ENCODE results near the gene STARD5. TPM values are rescaled to one million over a fixed set of nuclear protein-coding genes. Genes with fewer than 3 reads are reported as not detected.
"Not testable (repeated sequence)": the region's sequence is repeated elsewhere in the genome, so short reads cannot be mapped to it uniquely, and the experiment has no call there.

STARD5 gene
- total and polyA plus RNA-seq, 10 donors = 6.4 to 18.9 (median 10.9) TPM

- TF ChIP-seq POLR2A (IDR thresholded peaks at IDR 0.05) = no peak
- TF ChIP-seq CTCF (IDR thresholded peaks at IDR 0.05 in 8 of 11, conservative IDR thresholded peaks at IDR 0.05 in 3 of 11) = no peak
- TF ChIP-seq POLR2AphosphoS5 (IDR thresholded peaks at IDR 0.05) = no peak
- WGBS, 5 donors = 82 to 88% (median 85%) methylated on average over 5 of the region's 5 CpGs
- DNase-seq = no peak
- H3K27me3 ChIP-seq (replicated peaks in 1 of 7) = no peaks in the 10 kb centered on the region
- no peaks in the 10 kb centered on the region for H3K4me1 ChIP-seq
- H3K9me3 ChIP-seq = no peaks in the 10 kb centered on the region
- H3K36me3 ChIP-seq = no peaks in the 10 kb centered on the region
- intact Hi-C loops (cut with DNase I; ENCODE audit: low total_unique reads) = no loop called here
- H3K27ac ChIP-seq = no peak overlapping the region
- H3K4me3 ChIP-seq = no peak overlapping the region
These were observed 27.7 kb upstream of the STARD5 start for GRCh38 chr15:81351651-81352050.

DNA sequence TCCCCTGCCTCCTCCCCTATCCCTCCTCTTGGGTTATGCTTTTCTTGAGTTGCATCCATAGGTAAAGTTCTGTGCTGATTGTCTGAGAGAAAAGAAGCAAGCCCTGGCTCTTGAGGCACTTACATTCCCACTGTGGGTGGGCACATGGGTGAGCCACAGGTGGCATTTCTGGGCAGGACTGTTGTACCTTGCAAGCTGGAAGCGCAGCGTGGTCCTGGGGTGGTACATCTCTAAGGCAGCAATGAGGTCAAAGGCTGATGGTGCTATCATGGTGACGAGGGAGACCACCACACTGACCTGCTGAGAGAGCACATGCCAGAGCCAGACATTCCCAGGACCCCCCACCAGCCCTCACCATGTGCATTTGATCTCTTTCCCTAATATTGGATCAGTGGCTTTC is 25.3 kb upstream of the STARD5 start:
- no peaks in the 10 kb centered on the region for H3K27me3 ChIP-seq (replicated peaks in 1 of 7)
- DNase-seq = no peak
- H3K4me3 ChIP-seq = no peak overlapping the region
- H3K36me3 ChIP-seq = no peaks in the 10 kb centered on the region
- H3K27ac ChIP-seq = no peak overlapping the region
- no peaks in the 10 kb centered on the region for H3K4me1 ChIP-seq
- TF ChIP-seq POLR2A (IDR thresholded peaks at IDR 0.05) (no peak), POLR2AphosphoS5 (IDR thresholded peaks at IDR 0.05) (no peak), CTCF (IDR thresholded peaks at IDR 0.05 in 8 of 11, conservative IDR thresholded peaks at IDR 0.05 in 3 of 11) (no peak)
- H3K9me3 ChIP-seq = no peaks in the 10 kb centered on the region
- WGBS, 5 donors = 94 to 97% (median 96%) methylated on average over 3 of the region's 3 CpGs
- intact Hi-C loops (cut with DNase I; ENCODE audit: low total_unique reads) = no loop called here

GRCh38 chr15:81348691-81349090 is 24.8 kb upstream of the STARD5 start:
- H3K36me3 ChIP-seq; H3K4me1 ChIP-seq; intact Hi-C loops (cut with DNase I; ENCODE audit: low total_unique reads); H3K27ac ChIP-seq; H3K27me3 ChIP-seq (replicated peaks in 1 of 7); DNase-seq; H3K9me3 ChIP-seq; H3K4me3 ChIP-seq: not testable (repeated sequence)
- 88 to 93% (median 90%) methylated on average over 11 of the region's 11 CpGs for WGBS, 5 donors

GRCh38 chr15:81347910-81348309 is 24.0 kb upstream of the STARD5 start:
- Histone ChIP-seq H3K27ac (no peak overlapping the region), H3K27me3 (replicated peaks in 1 of 7) (no peaks in the 10 kb centered on the region), H3K4me3 (no peak overlapping the region), H3K9me3 (no peaks in the 10 kb centered on the region), H3K4me1 (no peaks in the 10 kb centered on the region), H3K36me3 (no peaks in the 10 kb centered on the region)
- TF ChIP-seq CTCF (IDR thresholded peaks at IDR 0.05 in 8 of 11, conservative IDR thresholded peaks at IDR 0.05 in 3 of 11) (no peak), POLR2AphosphoS5 (IDR thresholded peaks at IDR 0.05) (no peak), POLR2A (IDR thresholded peaks at IDR 0.05) (no peak)
- DNase-seq = no peak
- intact Hi-C loops (cut with DNase I; ENCODE audit: low total_unique reads) = no loop called here
- WGBS, 5 donors = 79 to 87% (median 84%) methylated on average over 4 of the region's 4 CpGs

- H3K36me3 ChIP-seq = no peaks in the 10 kb centered on the region
- H3K27me3 ChIP-seq (replicated peaks in 1 of 7) = no peaks in the 10 kb centered on the region
- TF ChIP-seq POLR2A (IDR thresholded peaks at IDR 0.05) = no peak
- TF ChIP-seq POLR2AphosphoS5 (IDR thresholded peaks at IDR 0.05) = no peak
- TF ChIP-seq CTCF (IDR thresholded peaks at IDR 0.05 in 8 of 11, conservative IDR thresholded peaks at IDR 0.05 in 3 of 11) = no peak
- intact Hi-C loops (cut with DNase I; ENCODE audit: low total_unique reads) = no loop called here
- H3K27ac ChIP-seq = no peak overlapping the region
- H3K4me1 ChIP-seq = no peaks in the 10 kb centered on the region
- no peak overlapping the region for H3K4me3 ChIP-seq
- no peaks in the 10 kb centered on the region for H3K9me3 ChIP-seq
- WGBS, 5 donors = 48 to 64% (median 59%) methylated on average over 2 of the region's 2 CpGs
- DNase-seq = no peak
These were observed 22.7 kb upstream of the STARD5 start for GRCh38 chr15:81346611-81347010.
